GM21515 (cell line): Measurements from ENCODE around the gene RMND5B.
"Not testable (repeated sequence)": the region's sequence is repeated elsewhere in the genome, so short reads cannot be mapped to it uniquely, and the experiment has no call there.

Source experiments
- ATAC-seq: cut with Tn5 transposase; IDR thresholded peaks from one replicate; pipeline ENCODE4 v1.9.1; 2021; ENCODE audit not compliant: unreplicated experiment

The RMND5B gene

GRCh38 chr5:178127300-178128009, 3.4 kb upstream of the RMND5B start:
- not testable (repeated sequence) for ATAC-seq

- ATAC-seq: no peak
Measured at GRCh38 chr5:178129296-178129695, 1.5 kb upstream of the RMND5B start.

GRCh38 chr5:178130234-178130575, 609 bp upstream of the RMND5B start:
- not testable (repeated sequence) for ATAC-seq

- no peak for ATAC-seq
Measured at GRCh38 chr5:178131446-178131996, 707 bp downstream of the RMND5B start.

- ATAC-seq: no peak
Measured at GRCh38 chr5:178136990-178137389, 6.2 kb downstream of the RMND5B start.

GRCh38 chr5:178137991-178138390, 7.2 kb downstream of the RMND5B start:
- ATAC-seq: no peak

GRCh38 chr5:178141550-178141949, 10.7 kb downstream of the RMND5B start:
- ATAC-seq: no peak

- no peak for ATAC-seq
Measured at GRCh38 chr5:178142642-178143041, 11.8 kb downstream of the RMND5B start.

- no peak for ATAC-seq
Measured at GRCh38 chr5:178143246-178143645, 12.4 kb downstream of the RMND5B start.

GRCh38 chr5:178143901-178144300, 13.1 kb downstream of the RMND5B start:
- ATAC-seq: no peak

GRCh38 chr5:178145965-178146820, 15.4 kb downstream of the RMND5B start:
- ATAC-seq: peak; percentile 51

- no peak for ATAC-seq
Measured at GRCh38 chr5:178147406-178147805, 16.6 kb downstream of the RMND5B start.

GRCh38 chr5:178149199-178149932, 18.6 kb downstream of the RMND5B start:
- no peak for ATAC-seq

GRCh38 chr5:178150977-178151734, 20.3 kb downstream of the RMND5B start:
- no peak for ATAC-seq

GRCh38 chr5:178152491-178153444, 22.0 kb downstream of the RMND5B start:
- no peak for ATAC-seq

- ATAC-seq: peak; percentile 98
Measured at GRCh38 chr5:178153530-178154340, 22.9 kb downstream of the RMND5B start, which contains the start of gene NHP2. NHP2 (minus strand) TSS chr5:178153885; CDS start chr5:178153817, 68 bp downstream.

- no peak for ATAC-seq
Measured at GRCh38 chr5:178155065-178155464, 24.3 kb downstream of the RMND5B start.

GRCh38 chr5:178160176-178160575, 29.4 kb downstream of the RMND5B start:
- no peak for ATAC-seq

GRCh38 chr5:178162481-178162880, 31.7 kb downstream of the RMND5B start:
- ATAC-seq: no peak
